GM23338 (cell line): ENCODE data around the gene TRMT61A. TPM values are rescaled to one million over a fixed set of nuclear protein-coding genes. Genes with fewer than 3 reads are reported as not detected.
A peak's percentile ranks its signal among the peaks of the same experiment; 100 is the strongest.

Source experiments
- ATAC-seq: fragments of 200-7000 bp; cut with Tn5 transposase; 3 replicates; pipeline ENCODE4 v1.9.1; 2020
- DNase-seq: peaks from one replicate; pipeline ENCODE4 v3.0.0-alpha.2; 2015; ENCODE audit warnings: low spot score
- H2AFZ ChIP-seq: fragments of 200-600 bp; sonication (generic); 2 replicates; pipeline ENCODE4 v1.8.0; 2016; ENCODE audit warnings: antibody characterized with exemption, mild to moderate bottlenecking, moderate library complexity
- H3F3A ChIP-seq: fragments of 200-600 bp; sonication (generic); replicated peaks from 2 replicates; pipeline ENCODE4 v1.8.0; 2017; ENCODE audit warnings: antibody characterized with exemption, mixed run types, low read depth
- H3K27ac ChIP-seq: fragments of 200-600 bp; sonication (generic); 2 replicates; pipeline ENCODE4 v1.6.1; 2016; ENCODE audit warnings: low read depth
- H3K27me3 ChIP-seq: fragments of 200-600 bp; sonication (generic); 2 replicates; pipeline ENCODE4 v1.8.0; 2016; ENCODE audit warnings: mild to moderate bottlenecking, mixed run types, moderate library complexity; ENCODE audit not compliant: insufficient read depth
- H3K36me3 ChIP-seq: fragments of 200-600 bp; sonication (generic); 2 replicates; pipeline ENCODE4 v1.8.0; 2016; ENCODE audit warnings: mild to moderate bottlenecking; ENCODE audit not compliant: insufficient read depth
- H3K4me1 ChIP-seq: fragments of 200-600 bp; sonication (generic); 2 replicates; pipeline ENCODE4 v1.8.0; 2016; ENCODE audit warnings: mild to moderate bottlenecking, moderate library complexity; ENCODE audit not compliant: insufficient read depth
- H3K4me2 ChIP-seq: fragments of 200-600 bp; sonication (generic); 2 replicates; pipeline ENCODE4 v1.7.1; 2017; ENCODE audit warnings: mixed run types
- H3K4me3 ChIP-seq: fragments of 200-600 bp; sonication (generic); 2 replicates; pipeline ENCODE4 v1.6.1; 2016; ENCODE audit warnings: mixed run types
- H3K79me2 ChIP-seq: fragments of 200-600 bp; sonication (generic); replicated peaks from 2 replicates; pipeline ENCODE4 v1.8.0; 2017; ENCODE audit warnings: mild to moderate bottlenecking; ENCODE audit not compliant: insufficient read depth
- H3K9me2 ChIP-seq: fragments of 200-600 bp; sonication (generic); 2 replicates; pipeline ENCODE4 v1.8.0; 2017; ENCODE audit not compliant: insufficient read depth
- H4K20me1 ChIP-seq: fragments of 200-600 bp; sonication (generic); replicated peaks from 2 replicates; pipeline ENCODE4 v1.8.0; 2017; ENCODE audit warnings: mild to moderate bottlenecking; ENCODE audit not compliant: insufficient read depth
- H3K27ac Mint-ChIP-seq: 2 replicates; pipeline ENCODE4 v1.8.0; 2020; ENCODE audit warnings: inconsistent platforms, mild to moderate bottlenecking, moderate library complexity, mixed read lengths
- H3K27me3 Mint-ChIP-seq: 3 replicates; pipeline ENCODE4 v1.8.0; 2022; ENCODE audit warnings: low read depth, mild to moderate bottlenecking, moderate library complexity, mixed read lengths, inconsistent platforms; ENCODE audit not compliant: insufficient read depth, poor library complexity
- H3K36me3 Mint-ChIP-seq: 3 replicates; pipeline ENCODE4 v1.8.0; 2021; ENCODE audit warnings: low read depth, mild to moderate bottlenecking, inconsistent platforms, moderate library complexity, mixed read lengths
- H3K4me1 Mint-ChIP-seq: 3 replicates; pipeline ENCODE4 v1.8.0; 2020; ENCODE audit warnings: mild to moderate bottlenecking, inconsistent platforms, mixed read lengths
- H3K4me3 Mint-ChIP-seq: 3 replicates; pipeline ENCODE4 v1.8.0; 2021; ENCODE audit warnings: moderate library complexity, mild to moderate bottlenecking, inconsistent platforms, mixed read lengths
- H3K9me3 Mint-ChIP-seq: 3 replicates; pipeline ENCODE4 v1.8.0; 2020; ENCODE audit warnings: moderate library complexity, mild to moderate bottlenecking, inconsistent platforms, mixed read lengths
- CREB1 ChIP-seq: fragments of 250-450 bp; sonication (Bioruptor Pico); IDR thresholded peaks from 2 replicates; pipeline ENCODE4 v1.5.0; 2020; ENCODE audit warnings: low read depth, mild to moderate bottlenecking, moderate library complexity
- polyA plus RNA-seq: library from polyadenylated mRNA; unstranded; fragments of >200 nt; fragmentation: Nextera tagmentation; extraction: Ambion mirVana; gene quantifications from 2 replicates; pipeline ENCODE4 v1.2.1, GENCODE V29; 2016
- total RNA-seq: library from RNA; depleted of rRNA; stranded (reverse); fragments of >200 nt; shearing (Covaris generic); gene quantifications from 2 replicates; pipeline ENCODE4 v1.2.3, GENCODE V29; 2014
- TF ChIP-seq, protein P1 (sequence below), 2 experiments: fragments of 200-600 bp in 1 of 2; sonication (generic) in 1 of 2; conservative IDR thresholded peaks; 2 replicates each; pipeline versions ENCODE4 v1.5.1 to v1.6.1; 2016 to 2017; ENCODE audit warnings: antibody characterized with exemption in 2 of 2, low read depth in 2 of 2, mild to moderate bottlenecking in 2 of 2, moderate library complexity in 1 of 2
- TF ChIP-seq, protein P2 (sequence below): IDR thresholded peaks from 2 replicates; pipeline ENCODE4 v1.6.1; 2016; ENCODE audit warnings: antibody characterized with exemption
- TF ChIP-seq, protein P3 (sequence below): IDR thresholded peaks from one replicate; pipeline ENCODE4 v1.6.1; 2018; ENCODE audit warnings: antibody characterized with exemption; ENCODE audit not compliant: unreplicated experiment
- TF ChIP-seq, protein P4 (sequence below): fragments of 250-450 bp; sonication (Bioruptor Pico); IDR thresholded peaks from 2 replicates; pipeline ENCODE4 v1.5.0; 2020; ENCODE audit warnings: mild to moderate bottlenecking, moderate library complexity

The TRMT61A gene
- total and polyA plus RNA-seq, 2 experiments from 2014 or later = 13.4 to 28.2 TPM

DNA sequence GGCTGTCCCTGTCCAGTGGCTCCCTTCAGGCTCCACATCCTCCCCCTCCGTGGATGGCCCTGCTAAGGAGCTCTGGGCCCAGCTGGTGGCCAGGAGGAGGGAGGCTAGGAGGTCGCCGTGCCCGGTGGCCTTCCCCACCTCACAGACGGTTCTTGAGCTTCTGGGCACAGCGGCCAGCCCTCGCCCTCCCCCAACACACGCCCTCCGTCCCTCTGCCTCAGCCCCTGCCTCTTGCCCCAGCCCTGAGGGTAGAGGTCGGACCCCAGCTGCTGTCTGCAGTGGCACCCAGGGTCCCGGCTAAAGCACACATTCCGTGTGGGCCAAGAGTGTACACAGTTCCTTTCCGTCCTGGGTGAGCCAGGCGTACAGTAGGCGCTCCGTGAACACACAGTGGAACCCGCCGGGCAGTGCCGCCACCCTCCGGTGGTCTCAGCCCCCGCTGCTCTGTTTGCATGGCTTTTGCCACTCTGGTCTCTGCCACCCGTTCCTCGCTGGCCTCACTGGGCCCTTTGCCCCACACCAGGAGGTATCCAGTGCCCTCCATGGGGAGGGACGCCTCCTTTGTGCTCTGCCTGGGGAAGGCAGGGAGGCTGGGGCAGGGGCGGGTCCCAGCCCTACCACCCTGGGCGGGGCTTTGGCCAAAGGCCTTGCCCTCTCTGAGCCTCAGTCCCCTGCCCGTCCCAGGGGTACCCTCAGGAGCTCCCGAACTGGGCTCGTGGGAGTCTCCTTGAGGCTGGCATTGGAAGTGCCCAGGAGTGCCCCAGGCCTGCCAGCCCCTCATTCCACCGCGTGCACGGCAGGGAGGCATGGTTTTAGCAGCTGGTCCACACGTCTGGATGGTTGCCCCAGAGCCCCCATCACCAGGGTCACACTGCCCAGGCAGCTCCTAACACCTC lies 13.0 kb downstream of the TRMT61A start:
- Histone ChIP-seq H3K79me2 (no peaks in the 10 kb centered on the region), H3K27me3 (no peaks in the 10 kb centered on the region; the same call in 1 of the 2 replicates), H4K20me1 (no peaks in the 10 kb centered on the region; the same call in 1 of the 2 replicates), H3K4me3 (peak overlapping the region; percentile 53), H3K36me3 (no peaks in the 10 kb centered on the region), H3K4me2 (peak overlapping the region; percentile 84), H2AFZ (peak overlapping the region; percentile 73; the same call in 1 of the 2 replicates), H3K9me2 (no peaks in the 10 kb centered on the region), H3K4me1 (peaks cover 18% of the 10 kb centered on the region), H3K27ac (peak overlapping the region; percentile 94), H3F3A (0 out of 2 replicates have a peak, but pooled peaks cover 3% of the 10 kb centered on the region)
- H3K27ac Mint-ChIP-seq = no peak overlapping the region
- H3K9me3 Mint-ChIP-seq = no peaks in the 10 kb centered on the region
- H3K4me1 Mint-ChIP-seq = peaks cover 12% of the 10 kb centered on the region; the same call in 2 of the 3 replicates
- H3K27me3 Mint-ChIP-seq = peaks cover 13% of the 10 kb centered on the region
- DNase-seq = no peak
- TF ChIP-seq, protein P1, sequence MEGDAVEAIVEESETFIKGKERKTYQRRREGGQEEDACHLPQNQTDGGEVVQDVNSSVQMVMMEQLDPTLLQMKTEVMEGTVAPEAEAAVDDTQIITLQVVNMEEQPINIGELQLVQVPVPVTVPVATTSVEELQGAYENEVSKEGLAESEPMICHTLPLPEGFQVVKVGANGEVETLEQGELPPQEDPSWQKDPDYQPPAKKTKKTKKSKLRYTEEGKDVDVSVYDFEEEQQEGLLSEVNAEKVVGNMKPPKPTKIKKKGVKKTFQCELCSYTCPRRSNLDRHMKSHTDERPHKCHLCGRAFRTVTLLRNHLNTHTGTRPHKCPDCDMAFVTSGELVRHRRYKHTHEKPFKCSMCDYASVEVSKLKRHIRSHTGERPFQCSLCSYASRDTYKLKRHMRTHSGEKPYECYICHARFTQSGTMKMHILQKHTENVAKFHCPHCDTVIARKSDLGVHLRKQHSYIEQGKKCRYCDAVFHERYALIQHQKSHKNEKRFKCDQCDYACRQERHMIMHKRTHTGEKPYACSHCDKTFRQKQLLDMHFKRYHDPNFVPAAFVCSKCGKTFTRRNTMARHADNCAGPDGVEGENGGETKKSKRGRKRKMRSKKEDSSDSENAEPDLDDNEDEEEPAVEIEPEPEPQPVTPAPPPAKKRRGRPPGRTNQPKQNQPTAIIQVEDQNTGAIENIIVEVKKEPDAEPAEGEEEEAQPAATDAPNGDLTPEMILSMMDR (conservative IDR thresholded peaks at IDR 0.05; ENCODE audit: low read depth in 2 of 2) = peak; percentile 11 to 21; a peak in 2 of 4 replicates
- no peak for TF ChIP-seq CREB1 (CRISPR knock-in tag)
- peak; percentile 45 for ATAC-seq
- peak overlapping the region; percentile 19; the same call in 1 of the 3 replicates for H3K4me3 Mint-ChIP-seq
- no peaks in the 10 kb centered on the region for H3K36me3 Mint-ChIP-seq

DNA sequence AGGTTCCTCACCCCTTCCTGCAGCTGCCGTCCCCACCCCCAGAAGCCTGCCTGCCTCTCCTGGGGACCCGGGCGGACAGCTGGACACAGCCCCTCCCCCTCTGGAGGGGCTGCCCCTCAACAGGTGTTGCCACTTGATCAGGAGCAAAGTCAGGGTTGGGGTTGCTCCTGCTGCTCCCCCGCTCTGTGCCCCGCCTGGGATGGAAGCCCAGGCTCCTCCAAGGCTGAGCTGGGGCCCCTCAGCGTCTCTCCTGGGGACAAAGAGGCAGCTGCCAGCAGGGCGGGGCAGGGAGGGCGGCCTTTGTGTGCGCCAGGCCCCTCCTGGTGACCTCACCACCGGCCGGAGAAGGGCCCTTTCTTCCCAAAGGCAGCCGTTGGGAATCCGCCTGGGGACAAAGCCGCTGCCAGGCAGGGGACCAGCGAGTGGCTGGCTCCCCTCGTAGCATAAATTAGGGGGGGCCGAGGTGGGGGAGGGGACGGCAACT lies 13.7 kb downstream of the TRMT61A start:
- peak overlapping the region; percentile 53 for H3K4me3 ChIP-seq
- no peaks in the 10 kb centered on the region for H3K9me2 ChIP-seq
- no peaks in the 10 kb centered on the region; the same call in 1 of the 2 replicates for H3K27me3 ChIP-seq
- peaks cover 13% of the 10 kb centered on the region for H3K27me3 Mint-ChIP-seq
- H3K36me3 ChIP-seq = no peaks in the 10 kb centered on the region
- no peaks in the 10 kb centered on the region for H4K20me1 ChIP-seq
- peak; percentile 70 for ATAC-seq
- H3K27ac ChIP-seq = peak overlapping the region; percentile 94
- peak overlapping the region; percentile 29; the same call in 2 of the 3 replicates for H3K4me3 Mint-ChIP-seq
- H3K36me3 Mint-ChIP-seq = no peaks in the 10 kb centered on the region
- no peaks in the 10 kb centered on the region for H3K9me3 Mint-ChIP-seq
- DNase-seq = peak; percentile 94
- H3K79me2 ChIP-seq = no peaks in the 10 kb centered on the region
- H3K4me2 ChIP-seq = peak overlapping the region; percentile 84
- H3F3A ChIP-seq = 0 out of 2 replicates have a peak, but pooled peaks cover 3% of the 10 kb centered on the region
- peak overlapping the region; percentile 80; the same call in 1 of the 2 replicates for H3K27ac Mint-ChIP-seq
- peaks cover 12% of the 10 kb centered on the region; the same call in 2 of the 3 replicates for H3K4me1 Mint-ChIP-seq
- peaks cover 18% of the 10 kb centered on the region for H3K4me1 ChIP-seq
- peak overlapping the region; percentile 73; the same call in 1 of the 2 replicates for H2AFZ ChIP-seq
- TF ChIP-seq, protein P2, sequence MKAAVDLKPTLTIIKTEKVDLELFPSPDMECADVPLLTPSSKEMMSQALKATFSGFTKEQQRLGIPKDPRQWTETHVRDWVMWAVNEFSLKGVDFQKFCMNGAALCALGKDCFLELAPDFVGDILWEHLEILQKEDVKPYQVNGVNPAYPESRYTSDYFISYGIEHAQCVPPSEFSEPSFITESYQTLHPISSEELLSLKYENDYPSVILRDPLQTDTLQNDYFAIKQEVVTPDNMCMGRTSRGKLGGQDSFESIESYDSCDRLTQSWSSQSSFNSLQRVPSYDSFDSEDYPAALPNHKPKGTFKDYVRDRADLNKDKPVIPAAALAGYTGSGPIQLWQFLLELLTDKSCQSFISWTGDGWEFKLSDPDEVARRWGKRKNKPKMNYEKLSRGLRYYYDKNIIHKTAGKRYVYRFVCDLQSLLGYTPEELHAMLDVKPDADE = no peak
- TF ChIP-seq, protein P3, sequence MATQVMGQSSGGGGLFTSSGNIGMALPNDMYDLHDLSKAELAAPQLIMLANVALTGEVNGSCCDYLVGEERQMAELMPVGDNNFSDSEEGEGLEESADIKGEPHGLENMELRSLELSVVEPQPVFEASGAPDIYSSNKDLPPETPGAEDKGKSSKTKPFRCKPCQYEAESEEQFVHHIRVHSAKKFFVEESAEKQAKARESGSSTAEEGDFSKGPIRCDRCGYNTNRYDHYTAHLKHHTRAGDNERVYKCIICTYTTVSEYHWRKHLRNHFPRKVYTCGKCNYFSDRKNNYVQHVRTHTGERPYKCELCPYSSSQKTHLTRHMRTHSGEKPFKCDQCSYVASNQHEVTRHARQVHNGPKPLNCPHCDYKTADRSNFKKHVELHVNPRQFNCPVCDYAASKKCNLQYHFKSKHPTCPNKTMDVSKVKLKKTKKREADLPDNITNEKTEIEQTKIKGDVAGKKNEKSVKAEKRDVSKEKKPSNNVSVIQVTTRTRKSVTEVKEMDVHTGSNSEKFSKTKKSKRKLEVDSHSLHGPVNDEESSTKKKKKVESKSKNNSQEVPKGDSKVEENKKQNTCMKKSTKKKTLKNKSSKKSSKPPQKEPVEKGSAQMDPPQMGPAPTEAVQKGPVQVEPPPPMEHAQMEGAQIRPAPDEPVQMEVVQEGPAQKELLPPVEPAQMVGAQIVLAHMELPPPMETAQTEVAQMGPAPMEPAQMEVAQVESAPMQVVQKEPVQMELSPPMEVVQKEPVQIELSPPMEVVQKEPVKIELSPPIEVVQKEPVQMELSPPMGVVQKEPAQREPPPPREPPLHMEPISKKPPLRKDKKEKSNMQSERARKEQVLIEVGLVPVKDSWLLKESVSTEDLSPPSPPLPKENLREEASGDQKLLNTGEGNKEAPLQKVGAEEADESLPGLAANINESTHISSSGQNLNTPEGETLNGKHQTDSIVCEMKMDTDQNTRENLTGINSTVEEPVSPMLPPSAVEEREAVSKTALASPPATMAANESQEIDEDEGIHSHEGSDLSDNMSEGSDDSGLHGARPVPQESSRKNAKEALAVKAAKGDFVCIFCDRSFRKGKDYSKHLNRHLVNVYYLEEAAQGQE = peak; percentile 5
- TF ChIP-seq, protein P4, sequence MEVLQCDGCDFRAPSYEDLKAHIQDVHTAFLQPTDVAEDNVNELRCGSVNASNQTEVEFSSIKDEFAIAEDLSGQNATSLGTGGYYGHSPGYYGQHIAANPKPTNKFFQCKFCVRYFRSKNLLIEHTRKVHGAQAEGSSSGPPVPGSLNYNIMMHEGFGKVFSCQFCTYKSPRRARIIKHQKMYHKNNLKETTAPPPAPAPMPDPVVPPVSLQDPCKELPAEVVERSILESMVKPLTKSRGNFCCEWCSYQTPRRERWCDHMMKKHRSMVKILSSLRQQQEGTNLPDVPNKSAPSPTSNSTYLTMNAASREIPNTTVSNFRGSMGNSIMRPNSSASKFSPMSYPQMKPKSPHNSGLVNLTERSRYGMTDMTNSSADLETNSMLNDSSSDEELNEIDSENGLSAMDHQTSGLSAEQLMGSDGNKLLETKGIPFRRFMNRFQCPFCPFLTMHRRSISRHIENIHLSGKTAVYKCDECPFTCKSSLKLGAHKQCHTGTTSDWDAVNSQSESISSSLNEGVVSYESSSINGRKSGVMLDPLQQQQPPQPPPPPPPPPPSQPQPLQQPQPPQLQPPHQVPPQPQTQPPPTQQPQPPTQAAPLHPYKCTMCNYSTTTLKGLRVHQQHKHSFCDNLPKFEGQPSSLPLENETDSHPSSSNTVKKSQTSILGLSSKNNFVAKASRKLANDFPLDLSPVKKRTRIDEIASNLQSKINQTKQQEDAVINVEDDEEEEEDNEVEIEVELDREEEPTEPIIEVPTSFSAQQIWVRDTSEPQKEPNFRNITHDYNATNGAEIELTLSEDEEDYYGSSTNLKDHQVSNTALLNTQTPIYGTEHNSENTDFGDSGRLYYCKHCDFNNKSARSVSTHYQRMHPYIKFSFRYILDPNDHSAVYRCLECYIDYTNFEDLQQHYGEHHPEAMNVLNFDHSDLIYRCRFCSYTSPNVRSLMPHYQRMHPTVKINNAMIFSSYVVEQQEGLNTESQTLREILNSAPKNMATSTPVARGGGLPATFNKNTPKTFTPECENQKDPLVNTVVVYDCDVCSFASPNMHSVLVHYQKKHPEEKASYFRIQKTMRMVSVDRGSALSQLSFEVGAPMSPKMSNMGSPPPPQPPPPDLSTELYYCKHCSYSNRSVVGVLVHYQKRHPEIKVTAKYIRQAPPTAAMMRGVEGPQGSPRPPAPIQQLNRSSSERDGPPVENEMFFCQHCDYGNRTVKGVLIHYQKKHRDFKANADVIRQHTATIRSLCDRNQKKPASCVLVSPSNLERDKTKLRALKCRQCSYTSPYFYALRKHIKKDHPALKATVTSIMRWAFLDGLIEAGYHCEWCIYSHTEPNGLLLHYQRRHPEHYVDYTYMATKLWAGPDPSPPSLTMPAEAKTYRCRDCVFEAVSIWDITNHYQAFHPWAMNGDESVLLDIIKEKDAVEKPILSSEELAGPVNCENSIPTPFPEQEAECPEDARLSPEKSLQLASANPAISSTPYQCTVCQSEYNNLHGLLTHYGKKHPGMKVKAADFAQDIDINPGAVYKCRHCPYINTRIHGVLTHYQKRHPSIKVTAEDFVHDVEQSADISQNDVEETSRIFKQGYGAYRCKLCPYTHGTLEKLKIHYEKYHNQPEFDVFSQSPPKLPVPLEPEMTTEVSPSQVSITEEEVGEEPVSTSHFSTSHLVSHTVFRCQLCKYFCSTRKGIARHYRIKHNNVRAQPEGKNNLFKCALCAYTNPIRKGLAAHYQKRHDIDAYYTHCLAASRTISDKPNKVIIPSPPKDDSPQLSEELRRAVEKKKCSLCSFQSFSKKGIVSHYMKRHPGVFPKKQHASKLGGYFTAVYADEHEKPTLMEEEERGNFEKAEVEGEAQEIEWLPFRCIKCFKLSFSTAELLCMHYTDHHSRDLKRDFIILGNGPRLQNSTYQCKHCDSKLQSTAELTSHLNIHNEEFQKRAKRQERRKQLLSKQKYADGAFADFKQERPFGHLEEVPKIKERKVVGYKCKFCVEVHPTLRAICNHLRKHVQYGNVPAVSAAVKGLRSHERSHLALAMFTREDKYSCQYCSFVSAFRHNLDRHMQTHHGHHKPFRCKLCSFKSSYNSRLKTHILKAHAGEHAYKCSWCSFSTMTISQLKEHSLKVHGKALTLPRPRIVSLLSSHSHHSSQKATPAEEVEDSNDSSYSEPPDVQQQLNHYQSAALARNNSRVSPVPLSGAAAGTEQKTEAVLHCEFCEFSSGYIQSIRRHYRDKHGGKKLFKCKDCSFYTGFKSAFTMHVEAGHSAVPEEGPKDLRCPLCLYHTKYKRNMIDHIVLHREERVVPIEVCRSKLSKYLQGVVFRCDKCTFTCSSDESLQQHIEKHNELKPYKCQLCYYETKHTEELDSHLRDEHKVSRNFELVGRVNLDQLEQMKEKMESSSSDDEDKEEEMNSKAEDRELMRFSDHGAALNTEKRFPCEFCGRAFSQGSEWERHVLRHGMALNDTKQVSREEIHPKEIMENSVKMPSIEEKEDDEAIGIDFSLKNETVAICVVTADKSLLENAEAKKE (CRISPR knock-in tag) = no peak
